GM19455 (cell line): ENCODE data around the gene PLPPR4.
"Not testable (repeated sequence)": the region's sequence is repeated elsewhere in the genome, so short reads cannot be mapped to it uniquely, and the experiment has no call there.

Source experiments
- ATAC-seq: cut with Tn5 transposase; IDR thresholded peaks from one replicate; pipeline ENCODE4 v1.9.1; 2021; ENCODE audit not compliant: unreplicated experiment

The PLPPR4 gene

GRCh38 chr1:99268021-99268420, 3.7 kb downstream of the PLPPR4 start:
- ATAC-seq = no peak

- no peak for ATAC-seq
Measured at GRCh38 chr1:99269321-99269720, 5.0 kb downstream of the PLPPR4 start.

- ATAC-seq = no peak
Measured at GRCh38 chr1:99270646-99271045, 6.4 kb downstream of the PLPPR4 start.

GRCh38 chr1:99271249-99271648, 7.0 kb downstream of the PLPPR4 start:
- no peak for ATAC-seq

GRCh38 chr1:99277066-99277465, 12.8 kb downstream of the PLPPR4 start:
- no peak for ATAC-seq

- ATAC-seq = no peak
Measured at GRCh38 chr1:99279525-99279924, 15.2 kb downstream of the PLPPR4 start.

GRCh38 chr1:99281105-99281504, 16.8 kb downstream of the PLPPR4 start:
- ATAC-seq = no peak

- no peak for ATAC-seq
Measured at GRCh38 chr1:99282536-99282935, 18.2 kb downstream of the PLPPR4 start.

GRCh38 chr1:99283521-99283920, 19.2 kb downstream of the PLPPR4 start:
- not testable (repeated sequence) for ATAC-seq

GRCh38 chr1:99292886-99293285, 28.6 kb downstream of the PLPPR4 start:
- no peak for ATAC-seq

GRCh38 chr1:99297923-99298322, 33.6 kb downstream of the PLPPR4 start:
- no peak for ATAC-seq

GRCh38 chr1:99304725-99305282, 40.5 kb downstream of the PLPPR4 start:
- no peak for ATAC-seq

- no peak for ATAC-seq
Measured at GRCh38 chr1:99305626-99306025, 41.3 kb downstream of the PLPPR4 start.

GRCh38 chr1:99306056-99306455, 41.8 kb downstream of the PLPPR4 start:
- no peak for ATAC-seq

- no peak for ATAC-seq
Measured at GRCh38 chr1:99306644-99307043, 42.4 kb downstream of the PLPPR4 start.

GRCh38 chr1:99315305-99315704, 51.0 kb downstream of the PLPPR4 start:
- ATAC-seq = no peak

GRCh38 chr1:99326215-99326949, 62.1 kb downstream of the PLPPR4 start:
- no peak for ATAC-seq

GRCh38 chr1:99327357-99327756, 63.1 kb downstream of the PLPPR4 start:
- no peak for ATAC-seq

GRCh38 chr1:99328171-99328570, 63.9 kb downstream of the PLPPR4 start:
- ATAC-seq = no peak

- ATAC-seq = no peak
Measured at GRCh38 chr1:99331083-99331482, 66.8 kb downstream of the PLPPR4 start.

GRCh38 chr1:99331636-99332035, 67.3 kb downstream of the PLPPR4 start:
- ATAC-seq = no peak

- ATAC-seq = no peak
Measured at GRCh38 chr1:99332561-99332960, 68.3 kb downstream of the PLPPR4 start.

- no peak for ATAC-seq
Measured at GRCh38 chr1:99334991-99335390, 70.7 kb downstream of the PLPPR4 start.
